Fibroblast of skin of back (primary cell): ENCODE data around the gene SLC22A5. TPM values are rescaled to one million over a fixed set of nuclear protein-coding genes. Genes with fewer than 3 reads are reported as not detected.

Experiments
- DNase-seq: peaks from one replicate; pipeline ENCODE4 v3.0.0-alpha.2; 2013
- polyA plus RNA-seq, 2 experiments: library from polyadenylated mRNA; unstranded; fragments of 120-200 nt; gene quantifications; one replicate each; pipeline ENCODE4 v1.2.1, GENCODE V29; 2013; ENCODE audit not compliant: insufficient read length in 2 of 2

SLC22A5 gene
- 2.2 TPM for polyA plus RNA-seq (2013, experiment 1 of 2; ENCODE audit: insufficient read length)
- polyA plus RNA-seq (2013, experiment 2 of 2; ENCODE audit: insufficient read length) = 1.8 TPM

DNA sequence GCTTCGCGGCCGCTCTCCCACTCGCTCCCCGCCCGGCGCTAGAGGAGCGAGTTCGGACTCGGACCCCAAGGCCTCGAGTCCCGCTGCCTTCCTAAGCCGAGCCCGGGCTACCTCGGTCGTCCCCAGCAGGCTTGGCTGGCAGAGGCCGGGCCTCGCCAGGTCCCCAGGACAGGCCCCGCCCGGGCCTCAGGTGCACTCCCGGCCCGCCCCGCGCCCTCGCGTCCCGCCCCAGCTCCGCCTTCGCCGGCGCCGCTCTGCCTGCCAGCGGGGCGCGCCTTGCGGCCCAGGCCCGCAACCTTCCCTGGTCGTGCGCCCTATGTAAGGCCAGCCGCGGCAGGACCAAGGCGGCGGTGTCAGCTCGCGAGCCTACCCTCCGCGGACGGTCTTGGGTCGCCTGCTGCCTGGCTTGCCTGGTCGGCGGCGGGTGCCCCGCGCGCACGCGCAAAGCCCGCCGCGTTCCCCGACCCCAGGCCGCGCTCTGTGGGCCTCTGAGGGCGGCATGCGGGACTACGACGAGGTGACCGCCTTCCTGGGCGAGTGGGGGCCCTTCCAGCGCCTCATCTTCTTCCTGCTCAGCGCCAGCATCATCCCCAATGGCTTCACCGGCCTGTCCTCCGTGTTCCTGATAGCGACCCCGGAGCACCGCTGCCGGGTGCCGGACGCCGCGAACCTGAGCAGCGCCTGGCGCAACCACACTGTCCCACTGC is at the start of gene SLC22A5:
SLC22A5 (plus strand) TSS at position 237 of the 707 bp plus-strand sequence; CDS start at position 500, 263 bp downstream.
- peak; percentile 65 for DNase-seq

GRCh38 chr5:132319975-132320374 is 49.5 kb upstream of the SLC22A5 start:
- DNase-seq = no peak

DNA sequence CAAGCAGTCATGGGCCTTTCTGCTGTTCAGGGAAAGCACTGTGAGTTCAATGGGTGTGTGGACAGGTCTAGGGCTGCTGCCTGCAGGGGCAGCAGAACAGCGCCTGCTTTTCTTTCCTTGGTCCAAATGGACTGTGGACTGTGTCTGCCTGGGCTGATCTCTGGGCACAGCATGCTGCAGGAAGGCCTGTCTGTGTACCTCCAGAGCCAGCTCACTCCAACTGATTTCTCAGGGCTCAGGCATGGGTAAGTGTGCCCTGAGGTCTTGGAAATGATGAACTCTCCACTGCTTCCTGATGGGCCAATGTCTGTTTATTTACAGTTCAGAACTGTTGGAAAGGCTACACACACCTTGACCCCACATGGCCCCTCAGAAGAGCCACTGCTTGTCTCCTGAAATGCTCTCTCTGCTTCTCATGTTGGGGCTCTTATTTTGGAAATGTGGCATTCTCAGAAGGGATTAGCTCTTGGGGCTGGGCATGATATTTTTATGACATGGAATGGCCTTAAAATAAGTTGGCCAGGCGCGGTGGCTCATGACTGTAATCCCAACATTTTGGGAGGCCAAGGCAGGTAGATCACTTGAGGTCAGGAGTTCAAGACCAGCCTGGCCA is 48.3 kb upstream of the SLC22A5 start:
- no peak for DNase-seq

GRCh38 chr5:132322266-132322665 is 47.2 kb upstream of the SLC22A5 start:
- DNase-seq = no peak

- DNase-seq = no peak
Observed at GRCh38 chr5:132323202-132323601, 46.3 kb upstream of the SLC22A5 start.

DNA sequence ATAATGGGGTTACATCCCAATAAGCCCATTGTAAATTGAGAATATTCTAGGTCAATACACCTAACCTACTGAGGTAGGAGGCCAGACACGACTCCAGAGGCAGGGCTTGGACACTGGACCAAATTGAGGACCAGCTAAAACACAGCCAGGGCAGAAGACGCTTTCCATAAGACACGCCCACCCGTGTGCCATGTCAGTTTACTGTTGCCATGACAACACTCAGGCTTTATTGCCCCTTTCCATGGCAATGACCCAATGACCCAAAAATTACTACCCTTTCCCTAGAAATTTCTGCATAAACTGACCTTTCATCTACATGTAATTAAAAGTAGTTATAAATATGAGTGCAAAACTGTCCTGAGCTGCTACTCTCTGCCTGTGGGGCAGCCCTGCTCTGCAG is 43.8 kb upstream of the SLC22A5 start:
- DNase-seq = no peak

DNA sequence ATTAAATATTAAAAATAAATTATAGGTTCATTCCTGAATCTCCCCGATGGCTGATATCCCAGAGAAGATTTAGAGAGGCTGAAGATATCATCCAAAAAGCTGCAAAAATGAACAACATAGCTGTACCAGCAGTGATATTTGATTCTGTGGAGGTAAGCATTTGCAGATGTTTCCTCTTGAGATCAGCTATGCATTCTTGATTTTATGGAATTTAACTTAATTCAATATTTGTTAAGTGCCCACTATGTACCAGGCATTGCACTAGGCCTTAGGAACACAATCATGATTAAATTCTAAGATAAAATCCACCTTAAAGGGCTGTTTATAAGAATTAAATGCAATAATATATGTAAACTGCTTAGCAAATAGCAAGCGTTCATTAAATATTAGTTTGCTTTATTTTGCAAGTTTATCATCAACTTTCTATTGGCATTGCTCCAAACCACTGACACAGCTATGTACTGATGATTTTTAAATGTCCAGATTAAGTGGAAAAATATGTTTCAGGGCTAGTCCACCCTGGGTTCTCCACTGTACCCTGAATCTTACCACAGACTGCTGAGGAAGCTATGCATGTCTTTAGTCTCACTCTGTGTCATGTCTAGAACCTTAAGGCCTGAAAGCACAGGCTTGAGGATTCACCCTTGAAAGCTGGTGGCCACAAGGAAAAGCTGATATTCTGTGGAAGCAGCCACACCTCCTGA is 42.1 kb upstream of the SLC22A5 start:
- DNase-seq = peak; percentile 14

GRCh38 chr5:132334812-132335211 is 34.7 kb upstream of the SLC22A5 start:
- no peak for DNase-seq

- no peak for DNase-seq
Observed at GRCh38 chr5:132335402-132335801, 34.1 kb upstream of the SLC22A5 start.

GRCh38 chr5:132339502-132339901 is 30.0 kb upstream of the SLC22A5 start:
- DNase-seq = no peak

- no peak for DNase-seq
Observed at GRCh38 chr5:132342291-132343180, 27.0 kb upstream of the SLC22A5 start.

DNA sequence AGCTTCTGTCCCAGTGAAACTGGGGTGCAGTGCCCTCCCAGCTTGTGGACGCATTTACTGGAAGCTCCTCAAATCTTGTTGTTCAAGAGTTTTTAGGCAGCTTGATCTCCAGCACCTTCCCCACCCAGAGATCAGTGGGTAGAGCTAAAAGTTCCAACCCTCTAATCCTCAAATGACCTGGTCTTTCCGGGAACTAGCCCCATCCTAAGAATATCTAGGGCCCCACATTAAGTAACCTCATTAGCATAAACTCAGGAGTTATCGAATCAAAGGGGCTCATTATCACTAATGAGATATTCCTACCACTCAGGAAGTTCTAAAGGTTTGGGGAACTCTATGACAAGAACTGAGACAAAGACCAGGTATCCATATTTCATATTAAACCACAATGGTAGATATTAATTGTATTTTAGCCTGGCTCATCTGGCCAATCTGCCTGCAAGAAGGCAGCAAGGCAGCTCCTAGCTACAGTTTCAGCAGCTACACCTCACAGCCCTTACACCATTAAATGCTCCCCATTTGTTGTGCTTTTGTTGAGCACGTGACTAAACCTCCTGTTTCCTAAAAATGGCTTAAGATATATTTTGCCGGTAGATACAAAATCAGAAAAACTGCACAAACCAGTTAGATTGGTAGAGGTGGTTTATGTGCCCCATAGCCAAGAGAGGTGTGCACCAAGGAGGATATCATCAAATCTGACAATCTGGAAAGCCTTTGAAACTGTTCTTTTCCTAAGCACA is 24.6 kb upstream of the SLC22A5 start:
- no peak for DNase-seq

GRCh38 chr5:132353486-132353995 is 16.0 kb upstream of the SLC22A5 start:
- no peak for DNase-seq

DNA sequence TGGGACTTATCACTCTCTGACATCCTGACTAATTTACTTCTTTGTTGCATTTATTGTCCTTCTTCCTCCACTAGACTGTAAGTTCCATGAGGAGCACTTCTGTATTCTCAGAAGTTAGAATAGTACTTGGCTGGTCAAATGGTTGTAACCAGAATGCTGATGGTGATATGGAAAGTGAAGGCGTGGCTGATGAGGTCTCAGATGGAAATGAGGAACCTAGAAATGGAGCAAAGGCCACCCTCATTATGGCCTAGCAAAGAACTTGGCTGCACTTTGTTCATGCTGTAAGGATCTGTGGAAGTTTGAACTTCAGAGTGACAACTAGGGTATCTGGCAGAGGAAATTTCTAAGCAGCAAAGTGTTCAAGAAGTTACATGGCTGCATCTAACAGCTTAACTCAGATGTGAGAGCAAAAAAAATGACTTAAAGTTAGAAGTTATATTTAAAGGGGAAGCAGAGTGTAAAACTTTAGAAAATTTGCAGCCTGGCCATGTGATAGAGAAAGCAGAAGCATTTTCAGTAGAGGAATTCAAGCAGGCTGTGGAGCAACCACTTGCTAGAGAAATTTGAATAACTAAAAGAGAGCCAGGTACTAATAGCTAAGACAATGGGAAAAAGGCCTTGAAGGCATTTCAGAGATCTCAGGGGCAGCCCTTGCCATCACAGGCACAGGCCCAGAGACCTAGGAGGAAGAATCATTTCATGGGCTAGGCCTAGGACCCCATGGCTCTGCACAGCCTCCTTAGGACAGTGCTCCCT is 14.9 kb upstream of the SLC22A5 start:
- no peak for DNase-seq

DNA sequence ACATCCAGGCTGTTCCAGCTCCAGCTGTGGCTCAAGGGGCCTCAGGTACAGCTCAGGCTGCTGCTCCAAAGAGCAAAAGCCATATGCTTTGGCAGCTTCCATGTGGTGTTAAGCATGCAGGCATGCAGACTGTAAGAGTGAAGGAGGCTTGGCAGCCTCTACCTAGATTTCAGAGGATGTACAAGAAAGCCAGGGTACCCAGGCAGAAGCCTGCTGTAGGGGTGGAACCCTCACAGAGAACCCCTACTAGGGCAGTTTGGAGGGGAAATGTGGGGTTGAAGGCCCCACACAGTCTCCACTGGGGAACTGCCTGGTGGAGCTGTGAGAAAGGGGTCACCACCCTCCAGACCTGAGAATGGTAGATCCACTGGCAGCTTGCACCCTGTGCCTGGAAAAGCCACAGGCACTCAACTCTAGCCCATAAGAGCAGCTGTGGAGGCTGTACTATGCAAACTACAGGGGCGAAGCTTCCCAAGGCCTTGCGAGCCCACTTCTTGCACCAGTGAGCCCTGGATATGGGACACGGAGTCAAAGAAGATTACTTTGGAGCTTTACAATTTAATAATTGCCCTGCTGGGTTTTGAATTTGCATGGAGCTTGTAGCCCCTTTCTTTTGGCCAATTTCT is 14.3 kb upstream of the SLC22A5 start:
- DNase-seq = no peak

DNA sequence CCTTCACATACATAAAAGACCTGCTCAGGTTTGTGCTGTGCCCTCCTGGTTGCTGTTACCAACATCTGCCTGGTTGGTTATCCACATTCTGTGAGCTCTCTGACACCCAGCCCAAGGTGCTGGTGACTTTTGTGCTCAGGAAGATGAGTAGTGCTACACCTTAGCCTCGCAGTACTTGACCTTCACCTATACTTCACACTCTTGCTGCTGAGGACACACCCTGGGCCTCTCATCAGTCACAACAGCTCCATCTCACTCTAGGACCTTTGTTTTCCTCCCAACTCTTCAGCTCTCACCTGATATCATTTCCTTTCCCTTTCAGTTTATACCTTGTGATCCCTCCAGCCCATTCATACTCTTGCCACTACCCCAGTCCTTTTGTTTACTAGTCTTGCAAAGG is 10.7 kb upstream of the SLC22A5 start:
- no peak for DNase-seq

- DNase-seq = no peak
Observed at GRCh38 chr5:132362086-132362485, 7.4 kb upstream of the SLC22A5 start.

- DNase-seq = peak; percentile 85
Observed at GRCh38 chr5:132363431-132364112, 5.9 kb upstream of the SLC22A5 start.

DNA sequence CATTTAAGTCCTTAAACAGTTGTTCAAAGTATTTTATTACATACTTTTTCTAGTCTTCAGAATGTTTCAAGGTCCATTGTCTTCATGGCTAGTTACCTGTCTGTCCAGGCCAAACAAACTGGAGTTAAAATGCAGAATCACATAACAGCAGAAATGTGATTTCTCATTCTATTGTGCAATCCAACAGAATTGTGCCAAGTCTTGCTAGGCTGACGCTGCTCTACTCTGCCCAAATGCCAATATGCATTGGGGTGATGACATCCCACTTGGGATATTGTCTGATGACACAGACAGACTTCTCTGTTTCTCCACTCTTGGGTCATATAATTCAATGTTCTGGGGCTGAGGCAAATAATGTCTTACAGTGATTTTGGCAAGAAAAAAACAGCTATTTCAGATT is 5.2 kb upstream of the SLC22A5 start:
- DNase-seq = no peak

- peak; percentile 60 for DNase-seq
Observed at GRCh38 chr5:132365213-132365612, 4.3 kb upstream of the SLC22A5 start.
